Activated T-cell treated with anti-CD3 and anti-CD28 coated beads, Interleukin-2, amount 50 U/mL, for 72 hours (primary cell): ENCODE data around the gene ERC2. TPM values are rescaled to one million over a fixed set of nuclear protein-coding genes. Genes with fewer than 3 reads are reported as not detected.

Experiments used
- ATAC-seq, 2 donors: fragments of 150-1000 bp; cut with Tn5 transposase; replicated peaks in 1 of 2; 2 replicates each; pipeline ENCODE4 v1.10.0; 2021; ENCODE audit warnings: moderate library complexity in 2 of 2, mild to moderate bottlenecking in 1 of 2
- DNase-seq, 2 donors: peaks; one replicate each; pipeline ENCODE4 v3.0.0; 2021 to 2022; ENCODE audit warnings: mixed read lengths in 1 of 2
- H3K27ac Mint-ChIP-seq: one replicate; pipeline ENCODE4 v1.8.0; 2022; ENCODE audit warnings: mild to moderate bottlenecking, moderate library complexity, mixed read lengths
- H3K27me3 Mint-ChIP-seq: one replicate; pipeline ENCODE4 v1.8.0; 2022; ENCODE audit warnings: low read depth, mixed read lengths
- H3K36me3 Mint-ChIP-seq, 2 donors: one replicate each; pipeline ENCODE4 v1.8.0; 2022; ENCODE audit warnings: mixed read lengths in 2 of 2, mild to moderate bottlenecking in 1 of 2; ENCODE audit not compliant: insufficient read depth in 2 of 2
- H3K4me1 Mint-ChIP-seq: one replicate; pipeline ENCODE4 v1.8.0; 2022; ENCODE audit warnings: low read depth, mixed read lengths
- H3K4me3 Mint-ChIP-seq, 2 donors: one replicate each; pipeline ENCODE4 v1.8.0; 2022; ENCODE audit warnings: mild to moderate bottlenecking in 2 of 2, mixed read lengths in 2 of 2, moderate library complexity in 2 of 2
- H3K9me3 Mint-ChIP-seq, 2 donors: one replicate each; pipeline ENCODE4 v1.8.0; 2022; ENCODE audit warnings: mixed read lengths in 2 of 2
- total RNA-seq, 2 donors: library from RNA; stranded (reverse); gene quantifications; one replicate each; pipeline ENCODE4 v1.2.3, GENCODE V29; 2022

ERC2 gene
- total RNA-seq, 2 donors from 2014 or later: 0.19 to 0.35 TPM

- Mint-ChIP-seq H3K36me3 (no peaks in the 10 kb centered on the region), H3K27me3 (no peaks in the 10 kb centered on the region), H3K9me3 (peaks cover 2 to 3% of the 10 kb centered on the region in 2 donors), H3K4me1 (no peaks in the 10 kb centered on the region), H3K4me3 (no peak overlapping the region), H3K27ac (no peak overlapping the region)
- no peak for ATAC-seq
- DNase-seq: no peak
Measured at GRCh38 chr3:55531321-55531720, 936.9 kb downstream of the ERC2 start.

GRCh38 chr3:55527361-55527760 lies 940.9 kb downstream of the ERC2 start:
- Mint-ChIP-seq H3K9me3 (peaks cover 1 to 3% of the 10 kb centered on the region in 2 donors), H3K4me3 (no peak overlapping the region), H3K27ac (no peak overlapping the region), H3K36me3 (no peaks in the 10 kb centered on the region), H3K27me3 (no peaks in the 10 kb centered on the region), H3K4me1 (no peaks in the 10 kb centered on the region)
- no peak for DNase-seq
- ATAC-seq: no peak

GRCh38 chr3:55526332-55527030 lies 941.8 kb downstream of the ERC2 start:
- ATAC-seq: no peak
- no peak for DNase-seq
- H3K27me3 Mint-ChIP-seq: no peaks in the 10 kb centered on the region
- no peak overlapping the region for H3K4me3 Mint-ChIP-seq
- no peaks in the 10 kb centered on the region for H3K36me3 Mint-ChIP-seq
- H3K9me3 Mint-ChIP-seq: peaks cover 0 to 3% of the 10 kb centered on the region in 2 donors
- no peaks in the 10 kb centered on the region for H3K4me1 Mint-ChIP-seq
- no peak overlapping the region for H3K27ac Mint-ChIP-seq

- H3K36me3 Mint-ChIP-seq: no peaks in the 10 kb centered on the region
- no peak overlapping the region for H3K27ac Mint-ChIP-seq
- ATAC-seq: no peak
- DNase-seq: no peak
- H3K4me1 Mint-ChIP-seq: no peaks in the 10 kb centered on the region
- no peak overlapping the region for H3K4me3 Mint-ChIP-seq
- peaks cover 0 to 3% of the 10 kb centered on the region in 2 donors for H3K9me3 Mint-ChIP-seq
- no peaks in the 10 kb centered on the region for H3K27me3 Mint-ChIP-seq
Measured at GRCh38 chr3:55525436-55525835, 942.8 kb downstream of the ERC2 start.

- peaks cover 0 to 3% of the 10 kb centered on the region in 2 donors for H3K9me3 Mint-ChIP-seq
- no peak for ATAC-seq
- H3K36me3 Mint-ChIP-seq: no peaks in the 10 kb centered on the region
- H3K4me3 Mint-ChIP-seq: no peak overlapping the region
- H3K27ac Mint-ChIP-seq: no peak overlapping the region
- H3K4me1 Mint-ChIP-seq: no peaks in the 10 kb centered on the region
- DNase-seq: no peak
- H3K27me3 Mint-ChIP-seq: no peaks in the 10 kb centered on the region
Measured at GRCh38 chr3:55524565-55525244, 943.6 kb downstream of the ERC2 start.

- DNase-seq (no peak), ATAC-seq (no peak)
- Mint-ChIP-seq H3K9me3 (peaks cover 0 to 3% of the 10 kb centered on the region in 2 donors), H3K4me3 (no peak overlapping the region), H3K4me1 (no peaks in the 10 kb centered on the region), H3K36me3 (no peaks in the 10 kb centered on the region), H3K27me3 (no peaks in the 10 kb centered on the region), H3K27ac (no peak overlapping the region)
Measured at GRCh38 chr3:55523471-55523870, 944.8 kb downstream of the ERC2 start.

- Mint-ChIP-seq H3K9me3 (peaks cover 0 to 3% of the 10 kb centered on the region in 2 donors), H3K36me3 (no peaks in the 10 kb centered on the region), H3K27me3 (no peaks in the 10 kb centered on the region), H3K4me1 (no peaks in the 10 kb centered on the region), H3K27ac (no peak overlapping the region), H3K4me3 (no peak overlapping the region)
- no peak for DNase-seq
- ATAC-seq: no peak
Measured at GRCh38 chr3:55521738-55522421, 946.4 kb downstream of the ERC2 start.

- no peaks in the 10 kb centered on the region for H3K4me1 Mint-ChIP-seq
- H3K4me3 Mint-ChIP-seq: no peak overlapping the region
- no peaks in the 10 kb centered on the region for H3K27me3 Mint-ChIP-seq
- no peaks in the 10 kb centered on the region for H3K36me3 Mint-ChIP-seq
- ATAC-seq (no peak), DNase-seq (no peak)
- H3K27ac Mint-ChIP-seq: no peak overlapping the region
- peaks cover 0 to 3% of the 10 kb centered on the region in 2 donors for H3K9me3 Mint-ChIP-seq
Measured at GRCh38 chr3:55521064-55521737, 947.1 kb downstream of the ERC2 start.

GRCh38 chr3:55519019-55519418 lies 949.2 kb downstream of the ERC2 start:
- Mint-ChIP-seq H3K4me1 (no peaks in the 10 kb centered on the region), H3K9me3 (no peaks in the 10 kb centered on the region), H3K27me3 (no peaks in the 10 kb centered on the region), H3K27ac (no peak overlapping the region), H3K4me3 (no peak overlapping the region), H3K36me3 (no peaks in the 10 kb centered on the region)
- no peak for DNase-seq
- ATAC-seq: no peak

GRCh38 chr3:55518451-55518850 lies 949.8 kb downstream of the ERC2 start:
- no peak for ATAC-seq
- Mint-ChIP-seq H3K27me3 (no peaks in the 10 kb centered on the region), H3K9me3 (no peaks in the 10 kb centered on the region), H3K4me1 (no peaks in the 10 kb centered on the region), H3K4me3 (no peak overlapping the region), H3K36me3 (no peaks in the 10 kb centered on the region), H3K27ac (no peak overlapping the region)
- no peak for DNase-seq

GRCh38 chr3:55516392-55517030 lies 951.8 kb downstream of the ERC2 start:
- Mint-ChIP-seq H3K4me1 (no peaks in the 10 kb centered on the region), H3K36me3 (no peaks in the 10 kb centered on the region), H3K27me3 (no peaks in the 10 kb centered on the region), H3K27ac (no peak overlapping the region), H3K9me3 (no peaks in the 10 kb centered on the region), H3K4me3 (no peak overlapping the region)
- DNase-seq (no peak), ATAC-seq (no peak)

GRCh38 chr3:55515550-55516246 lies 952.6 kb downstream of the ERC2 start:
- no peak for ATAC-seq
- no peak overlapping the region for H3K4me3 Mint-ChIP-seq
- H3K36me3 Mint-ChIP-seq: no peaks in the 10 kb centered on the region
- H3K4me1 Mint-ChIP-seq: no peaks in the 10 kb centered on the region
- H3K27me3 Mint-ChIP-seq: no peaks in the 10 kb centered on the region
- H3K27ac Mint-ChIP-seq: no peak overlapping the region
- DNase-seq: no peak
- H3K9me3 Mint-ChIP-seq: no peaks in the 10 kb centered on the region
